ENCODE results near the gene SLC7A5. TPM values are rescaled to one million over a fixed set of nuclear protein-coding genes. Genes with fewer than 3 reads are reported as not detected.
A peak's percentile ranks its signal among the peaks of the same experiment; 100 is the strongest.
"Not testable (repeated sequence)": the region's sequence is repeated elsewhere in the genome, so short reads cannot be mapped to it uniquely, and the experiment has no call there.

The SLC7A5 gene
- total RNA-seq, 2 experiments from 2014 or later, result 114 to 220 TPM

GRCh38 chr16:87822108-87822970 lies 47.0 kb downstream of the SLC7A5 start:
- Mint-ChIP-seq H3K4me1 (peaks cover 7% of the 10 kb centered on the region), H3K27ac (no peak overlapping the region), H3K4me3 (no peak overlapping the region), H3K27me3 (no peaks in the 10 kb centered on the region), H3K36me3 (peaks cover 6% of the 10 kb centered on the region), H3K9me3 (ENCODE audit: low read depth) (peaks cover 6% of the 10 kb centered on the region)
- CTCF ChIA-PET, result interaction anchor here (1.1 to 2.9 kb wide), 4 partner anchors 13 to 49 kb away, joined by 3 to 9 read pairs (median 4); no protein-coding TSS in a partner anchor
- no peak for ATAC-seq
- DNase-seq, result no peak

GRCh38 chr16:87821376-87822107 lies 47.8 kb downstream of the SLC7A5 start:
- Mint-ChIP-seq H3K36me3 (peaks cover 9% of the 10 kb centered on the region), H3K9me3 (ENCODE audit: low read depth) (peaks cover 9% of the 10 kb centered on the region), H3K27ac (no peak overlapping the region), H3K27me3 (no peaks in the 10 kb centered on the region), H3K4me3 (no peak overlapping the region), H3K4me1 (peaks cover 7% of the 10 kb centered on the region)
- ATAC-seq, result peak; percentile 29
- CTCF ChIA-PET, result interaction anchor here (1.1 to 2.9 kb wide), 5 partner anchors 12 to 50 kb away, joined by 3 to 9 read pairs (median 4); no protein-coding TSS in a partner anchor
- no peak for DNase-seq

GRCh38 chr16:87819983-87820382 lies 49.3 kb downstream of the SLC7A5 start:
- no peak for DNase-seq
- Mint-ChIP-seq H3K4me3 (no peak overlapping the region), H3K36me3 (peaks cover 9% of the 10 kb centered on the region), H3K27me3 (no peaks in the 10 kb centered on the region), H3K27ac (no peak overlapping the region), H3K9me3 (ENCODE audit: low read depth) (peaks cover 9% of the 10 kb centered on the region), H3K4me1 (peaks cover 7% of the 10 kb centered on the region)
- CTCF ChIA-PET, result interaction anchor here (0.7 to 2.9 kb wide), 3 partner anchors 10 to 41 kb away, joined by 3 to 9 read pairs (median 4); no protein-coding TSS in a partner anchor
- ATAC-seq, result no peak

- Mint-ChIP-seq H3K36me3 (peaks cover 9% of the 10 kb centered on the region), H3K27ac (no peak overlapping the region), H3K9me3 (ENCODE audit: low read depth) (peaks cover 9% of the 10 kb centered on the region), H3K4me1 (peaks cover 7% of the 10 kb centered on the region), H3K27me3 (no peaks in the 10 kb centered on the region), H3K4me3 (no peak overlapping the region)
- ATAC-seq (no peak), DNase-seq (no peak)
- CTCF ChIA-PET, result interaction anchor here (0.9 to 1.3 kb wide), 2 partner anchors 9 to 40 kb away, joined by 3 to 4 read pairs; no protein-coding TSS in a partner anchor
Observed at GRCh38 chr16:87819282-87819681, 50.0 kb downstream of the SLC7A5 start.

- ATAC-seq, result no peak
- peaks cover 9% of the 10 kb centered on the region for H3K9me3 Mint-ChIP-seq (ENCODE audit: low read depth)
- CTCF ChIA-PET, result interaction anchor here (0.9 to 1.3 kb wide), 2 partner anchors 9 to 40 kb away, joined by 3 to 4 read pairs; no protein-coding TSS in a partner anchor
- DNase-seq, result no peak
- no peaks in the 10 kb centered on the region for H3K27me3 Mint-ChIP-seq
- peaks cover 7% of the 10 kb centered on the region for H3K4me1 Mint-ChIP-seq
- peaks cover 9% of the 10 kb centered on the region for H3K36me3 Mint-ChIP-seq
- no peak overlapping the region for H3K4me3 Mint-ChIP-seq
- H3K27ac Mint-ChIP-seq, result no peak overlapping the region
Observed at GRCh38 chr16:87818533-87819161, 50.7 kb downstream of the SLC7A5 start.

- peaks cover 7% of the 10 kb centered on the region for H3K4me1 Mint-ChIP-seq
- CTCF ChIA-PET, result no interaction called here
Observed at GRCh38 chr16:87817910-87818309, 51.4 kb downstream of the SLC7A5 start.

GRCh38 chr16:87817370-87817769 lies 51.9 kb downstream of the SLC7A5 start:
- ATAC-seq, CTCF ChIA-PET: not testable (repeated sequence)

More at GRCh38 chr16:87817910-87818309, 51.4 kb downstream of the SLC7A5 start:
- Mint-ChIP-seq H3K27ac (no peak overlapping the region), H3K27me3 (no peaks in the 10 kb centered on the region), H3K36me3 (peaks cover 9% of the 10 kb centered on the region), H3K4me3 (no peak overlapping the region), H3K9me3 (ENCODE audit: low read depth) (peaks cover 9% of the 10 kb centered on the region)
- DNase-seq (no peak), ATAC-seq (no peak)

GRCh38 chr16:87816507-87817100 lies 52.7 kb downstream of the SLC7A5 start:
- ATAC-seq (no peak), DNase-seq (no peak)
- peaks cover 9% of the 10 kb centered on the region for H3K36me3 Mint-ChIP-seq
- peaks cover 6% of the 10 kb centered on the region for H3K4me1 Mint-ChIP-seq
- H3K27ac Mint-ChIP-seq, result no peak overlapping the region
- H3K27me3 Mint-ChIP-seq, result peaks cover 8% of the 10 kb centered on the region
- H3K9me3 Mint-ChIP-seq (ENCODE audit: low read depth), result peaks cover 9% of the 10 kb centered on the region
- no peak overlapping the region for H3K4me3 Mint-ChIP-seq
- CTCF ChIA-PET, result interaction anchor here (1.1 kb wide), 2 partner anchors 33 to 38 kb away, joined by 5 to 7 read pairs; no protein-coding TSS in a partner anchor

More at GRCh38 chr16:87817370-87817769, 51.9 kb downstream of the SLC7A5 start:
- not testable (repeated sequence) for H3K4me1 Mint-ChIP-seq; H3K27me3 Mint-ChIP-seq; H3K9me3 Mint-ChIP-seq (ENCODE audit: low read depth); H3K4me3 Mint-ChIP-seq; H3K27ac Mint-ChIP-seq; H3K36me3 Mint-ChIP-seq; DNase-seq

- CTCF ChIA-PET, result interaction anchor here (1.1 kb wide), 2 partner anchors 34 to 37 kb away, joined by 5 to 7 read pairs; no protein-coding TSS in a partner anchor
- Mint-ChIP-seq H3K27ac (no peak overlapping the region), H3K27me3 (peaks cover 13% of the 10 kb centered on the region), H3K4me3 (no peak overlapping the region), H3K4me1 (peaks cover 6% of the 10 kb centered on the region), H3K36me3 (peaks cover 9% of the 10 kb centered on the region), H3K9me3 (ENCODE audit: low read depth) (peaks cover 9% of the 10 kb centered on the region)
- DNase-seq (no peak), ATAC-seq (no peak)
Observed at GRCh38 chr16:87815567-87815966, 53.7 kb downstream of the SLC7A5 start.

- CTCF ChIA-PET, result interaction anchor here (0.8 kb wide), 1 partner anchor 33 kb away, joined by 4 read pairs; no protein-coding TSS in a partner anchor
- Mint-ChIP-seq H3K36me3 (peaks cover 2% of the 10 kb centered on the region), H3K9me3 (ENCODE audit: low read depth) (peaks cover 2% of the 10 kb centered on the region), H3K27ac (no peak overlapping the region), H3K4me1 (peaks cover 21% of the 10 kb centered on the region), H3K27me3 (peaks cover 13% of the 10 kb centered on the region), H3K4me3 (no peak overlapping the region)
- DNase-seq, result no peak
- no peak for ATAC-seq
Observed at GRCh38 chr16:87812200-87812656, 57.1 kb downstream of the SLC7A5 start.

GRCh38 chr16:87811454-87811853 lies 57.9 kb downstream of the SLC7A5 start:
- H3K9me3 Mint-ChIP-seq (ENCODE audit: low read depth); H3K27ac Mint-ChIP-seq; H3K4me3 Mint-ChIP-seq; CTCF ChIA-PET; DNase-seq; H3K36me3 Mint-ChIP-seq; ATAC-seq: not testable (repeated sequence)
- Mint-ChIP-seq H3K27me3 (peaks cover 13% of the 10 kb centered on the region), H3K4me1 (peaks cover 29% of the 10 kb centered on the region)

- CTCF ChIA-PET, result interaction anchor here (1.0 to 4.2 kb wide), 3 partner anchors 13 to 41 kb away, joined by 3 to 41 read pairs (median 4); no protein-coding TSS in a partner anchor
- Mint-ChIP-seq H3K4me3 (no peak overlapping the region), H3K36me3 (no peaks in the 10 kb centered on the region), H3K4me1 (peaks cover 33% of the 10 kb centered on the region), H3K9me3 (ENCODE audit: low read depth) (no peaks in the 10 kb centered on the region), H3K27me3 (peaks cover 13% of the 10 kb centered on the region), H3K27ac (no peak overlapping the region)
- no peak for DNase-seq
- ATAC-seq, result no peak
Observed at GRCh38 chr16:87809150-87809902, 60.0 kb downstream of the SLC7A5 start.

Measured in activated CD8-positive, alpha-beta memory T cell treated with anti-CD3 and anti-CD28 coated beads, Interleukin-2, amount 10 ng/mL, durations not matched to agents 7 days and 5 days (primary cell).